ENCODE data around the gene SORCS1.

- no peak for TF ChIP-seq POLR2A (IDR thresholded peaks at IDR 0.05; ENCODE audit: low read depth)
- no peak for TF ChIP-seq CTCF (IDR thresholded peaks at IDR 0.05)
These were observed 160.1 kb downstream of the SORCS1 start for GRCh38 chr10:107004362-107004761.

Data from esophagus muscularis mucosa (tissue), 3 donors.